ENCODE data around the gene GNG4. TPM values are rescaled to one million over a fixed set of nuclear protein-coding genes. Genes with fewer than 3 reads are reported as not detected.

GNG4 gene
- total and polyA plus RNA-seq, 2 donors (not counting 3 experiments of a cell fraction or from before 2014, with no cell fraction given), result 0.10 TPM; not detected in 1

DNA sequence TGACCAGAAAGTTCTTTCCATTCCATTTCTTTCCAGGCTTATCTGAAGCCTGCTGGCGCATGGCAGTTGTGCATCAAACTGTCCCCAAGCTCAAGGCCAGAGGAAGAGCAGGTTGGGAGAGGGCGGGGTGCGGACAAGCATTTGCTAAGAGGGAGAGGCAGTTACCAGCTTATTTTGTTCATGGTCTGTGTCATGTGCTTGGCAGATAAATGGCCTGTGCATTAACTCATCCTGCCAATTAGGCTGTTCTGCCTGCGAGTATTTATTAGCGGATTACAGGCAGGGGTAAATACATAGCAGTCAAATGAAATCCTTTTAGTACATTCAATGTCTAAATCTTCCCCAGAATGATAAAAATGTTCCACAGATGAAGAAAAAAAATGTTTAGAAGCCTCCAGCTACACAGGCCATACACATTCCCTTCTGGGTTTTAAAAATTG lies 96.5 kb downstream of the GNG4 start:
- no peaks in the 10 kb centered on the region for H3K27me3 ChIP-seq (ENCODE audit: control insufficient read depth in 2 of 2, insufficient read depth in 2 of 2, low read length in 2 of 2)
- H3K9me3 ChIP-seq (replicated peaks; ENCODE audit: control insufficient read depth, insufficient read depth, low read length), result no peaks in the 10 kb centered on the region
- H3K9ac ChIP-seq (replicated peaks; ENCODE audit: extremely low read depth, insufficient read depth, low read length), result no peak overlapping the region
- no TSS peak for BruUV-seq (replicated peaks)
- no peaks in the 10 kb centered on the region for H3K79me2 ChIP-seq (ENCODE audit: control insufficient read depth, insufficient read depth, low read length)
- H3K4me3 ChIP-seq (replicated peaks in 1 of 3; ENCODE audit: insufficient read depth in 1 of 3, low read depth in 1 of 3, low read length in 3 of 3), result no peak overlapping the region
- no peaks in the 10 kb centered on the region for H4K20me1 ChIP-seq (replicated peaks; ENCODE audit: control insufficient read depth, extremely low read depth, insufficient read depth, low read length)
- no peaks in the 10 kb centered on the region for H3K9me1 ChIP-seq (replicated peaks; ENCODE audit: control insufficient read depth, extremely low read depth, insufficient read depth, low read length)
- intact Hi-C loops (cut with micrococcal nuclease) (no loop called here), dilution Hi-C loops (cut with MboI; ENCODE audit: extremely low pct_ligation_motif_present, low sequenced_read_pairs) (no loop called here)
- H3K27ac ChIP-seq (ENCODE audit: insufficient read depth, low read depth, low read length), result no peak overlapping the region
- FAIRE-seq, result no peak
- no peak for DNase-seq (ENCODE audit: low read depth, low spot score)
- H3K4me1 ChIP-seq (ENCODE audit: control insufficient read depth, extremely low read depth, insufficient read depth, low read length), result no peaks in the 10 kb centered on the region
- ChIA-PET CTCF (interaction anchor here (1.5 kb wide), 1 partner anchor 48 kb away, joined by 5 read pairs; no protein-coding TSS in a partner anchor), POLR2A (no interaction called here)
- no peaks in the 10 kb centered on the region for H3K36me3 ChIP-seq (ENCODE audit: control insufficient read depth in 2 of 2, extremely low read depth in 1 of 2, insufficient read depth in 2 of 2, low read length in 2 of 2)
- no peak overlapping the region for H3K4me2 ChIP-seq (ENCODE audit: insufficient read depth, low read length)
- TF ChIP-seq POLR2AphosphoS5 (IDR thresholded peaks at IDR 0.05; ENCODE audit: insufficient read depth, low read depth, low read length) (no peak), GATA2 (IDR thresholded peaks at IDR 0.05; ENCODE audit: insufficient read depth, insufficient read length, low read depth, low read length) (no peak), POLR2A (IDR thresholded peaks at IDR 0.05; ENCODE audit: low read depth, low read length) (no peak), MYC (IDR thresholded peaks at IDR 0.05; ENCODE audit: low read depth, low read length) (no peak), FOS (IDR thresholded peaks at IDR 0.05; ENCODE audit: borderline replicate concordance, insufficient read depth, low read length) (no peak), JUN (IDR thresholded peaks at IDR 0.05; ENCODE audit: borderline replicate concordance, insufficient read depth, insufficient read length, low read depth) (no peak)
- TF ChIP-seq, protein P1, sequence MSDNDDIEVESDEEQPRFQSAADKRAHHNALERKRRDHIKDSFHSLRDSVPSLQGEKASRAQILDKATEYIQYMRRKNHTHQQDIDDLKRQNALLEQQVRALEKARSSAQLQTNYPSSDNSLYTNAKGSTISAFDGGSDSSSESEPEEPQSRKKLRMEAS (IDR thresholded peaks at IDR 0.05; ENCODE audit: insufficient read depth, insufficient read length), result no peak
- TF ChIP-seq, protein P2, sequence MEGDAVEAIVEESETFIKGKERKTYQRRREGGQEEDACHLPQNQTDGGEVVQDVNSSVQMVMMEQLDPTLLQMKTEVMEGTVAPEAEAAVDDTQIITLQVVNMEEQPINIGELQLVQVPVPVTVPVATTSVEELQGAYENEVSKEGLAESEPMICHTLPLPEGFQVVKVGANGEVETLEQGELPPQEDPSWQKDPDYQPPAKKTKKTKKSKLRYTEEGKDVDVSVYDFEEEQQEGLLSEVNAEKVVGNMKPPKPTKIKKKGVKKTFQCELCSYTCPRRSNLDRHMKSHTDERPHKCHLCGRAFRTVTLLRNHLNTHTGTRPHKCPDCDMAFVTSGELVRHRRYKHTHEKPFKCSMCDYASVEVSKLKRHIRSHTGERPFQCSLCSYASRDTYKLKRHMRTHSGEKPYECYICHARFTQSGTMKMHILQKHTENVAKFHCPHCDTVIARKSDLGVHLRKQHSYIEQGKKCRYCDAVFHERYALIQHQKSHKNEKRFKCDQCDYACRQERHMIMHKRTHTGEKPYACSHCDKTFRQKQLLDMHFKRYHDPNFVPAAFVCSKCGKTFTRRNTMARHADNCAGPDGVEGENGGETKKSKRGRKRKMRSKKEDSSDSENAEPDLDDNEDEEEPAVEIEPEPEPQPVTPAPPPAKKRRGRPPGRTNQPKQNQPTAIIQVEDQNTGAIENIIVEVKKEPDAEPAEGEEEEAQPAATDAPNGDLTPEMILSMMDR (IDR thresholded peaks at IDR 0.05; ENCODE audit: extremely low read depth in 1 of 2, insufficient read depth in 1 of 2, low read depth in 1 of 2, low read length in 2 of 2), result no peak
- H2AFZ ChIP-seq (ENCODE audit: low read depth, low read length), result no peak overlapping the region

All from endothelial cell of umbilical vein (primary cell).